ENCODE results near the gene APOLD1.
"Not testable (repeated sequence)": the region's sequence is repeated elsewhere in the genome, so short reads cannot be mapped to it uniquely, and the experiment has no call there.

The APOLD1 gene

DNA sequence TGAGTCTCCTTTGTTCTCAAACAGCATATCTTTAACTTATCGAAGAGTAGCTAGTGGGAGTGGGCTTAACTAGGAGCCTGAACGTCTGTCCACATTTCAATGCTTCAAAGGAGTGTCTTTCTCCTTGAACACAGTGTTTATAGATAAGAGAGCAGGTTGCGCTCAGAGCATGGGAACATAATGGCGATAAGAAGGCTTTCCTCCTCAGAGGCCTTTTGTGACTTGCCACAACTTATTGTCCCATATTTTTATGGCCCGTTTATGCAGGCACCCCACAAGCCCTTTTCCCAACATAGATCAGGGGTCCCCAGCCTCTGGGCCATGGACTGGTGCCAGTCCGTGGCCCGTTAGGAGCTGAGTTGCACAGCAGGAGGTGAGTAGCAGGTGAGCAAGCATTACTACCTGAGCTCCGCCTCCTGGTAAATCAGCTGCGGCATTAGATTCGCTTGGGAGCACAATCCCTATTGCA lies 25.1 kb downstream of the APOLD1 start:
- no peak for DNase-seq

DNA sequence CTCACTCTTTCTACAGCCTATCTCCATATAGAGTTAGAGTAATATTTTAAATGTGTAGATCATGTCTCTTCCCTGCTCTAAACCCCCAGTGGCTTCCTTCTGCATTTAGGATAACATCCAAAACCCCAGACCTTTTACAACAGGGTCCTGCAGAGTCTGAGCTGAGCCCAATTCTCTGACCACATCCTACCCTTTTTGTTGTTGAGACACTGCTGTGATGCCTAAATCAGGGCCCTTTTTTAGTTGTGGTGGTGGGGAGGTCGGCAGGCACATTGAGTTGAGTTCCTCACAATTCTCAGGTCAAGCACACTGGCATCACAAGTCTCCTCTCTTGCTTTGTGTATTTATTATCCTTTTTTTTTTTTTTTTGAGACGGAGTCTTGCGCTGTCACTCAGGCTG lies 25.9 kb downstream of the APOLD1 start:
- no peak for DNase-seq

DNA sequence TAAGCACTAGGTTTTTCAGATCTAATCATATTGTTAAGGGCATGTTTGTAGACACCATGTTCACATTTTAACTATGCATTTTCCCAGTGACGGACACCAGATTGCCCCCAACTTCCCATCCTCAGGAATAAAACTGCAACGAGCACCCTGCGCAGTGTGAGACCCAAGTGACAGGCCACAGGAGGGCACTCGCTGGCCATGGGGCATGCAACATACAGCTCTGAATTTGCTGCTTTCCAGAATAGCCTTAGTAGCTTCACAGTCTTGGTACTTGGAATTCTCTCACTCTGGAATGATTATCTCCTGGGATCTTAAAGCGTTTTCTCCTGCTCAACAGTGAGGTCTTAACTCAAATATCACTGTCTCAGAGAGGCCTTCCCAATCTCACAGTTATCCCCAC lies 26.7 kb downstream of the APOLD1 start:
- no peak for DNase-seq

DNA sequence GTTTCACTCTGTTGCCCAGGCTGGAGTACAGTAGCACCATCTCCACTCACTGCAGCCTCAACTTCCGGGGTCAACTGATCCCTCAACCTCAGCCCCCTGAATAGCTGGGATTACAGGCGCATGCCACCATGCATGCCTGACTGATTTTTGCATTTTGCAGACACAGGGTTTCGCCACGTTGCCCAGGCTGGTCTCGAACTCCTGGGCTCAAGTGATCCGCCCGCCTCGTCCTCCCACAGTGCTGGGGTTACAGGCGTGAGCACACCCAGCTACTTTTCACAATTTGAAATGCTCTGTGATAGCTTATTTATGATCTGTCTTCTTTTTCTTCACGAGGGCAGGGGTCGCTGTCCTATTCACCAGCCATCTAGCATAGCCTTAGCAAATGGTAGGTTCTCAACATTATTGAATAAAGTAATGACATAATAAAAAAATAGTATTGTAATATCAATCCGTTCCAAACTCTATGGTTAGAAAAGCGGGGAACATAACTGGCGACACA lies 27.2 kb downstream of the APOLD1 start:
- DNase-seq = no peak

DNA sequence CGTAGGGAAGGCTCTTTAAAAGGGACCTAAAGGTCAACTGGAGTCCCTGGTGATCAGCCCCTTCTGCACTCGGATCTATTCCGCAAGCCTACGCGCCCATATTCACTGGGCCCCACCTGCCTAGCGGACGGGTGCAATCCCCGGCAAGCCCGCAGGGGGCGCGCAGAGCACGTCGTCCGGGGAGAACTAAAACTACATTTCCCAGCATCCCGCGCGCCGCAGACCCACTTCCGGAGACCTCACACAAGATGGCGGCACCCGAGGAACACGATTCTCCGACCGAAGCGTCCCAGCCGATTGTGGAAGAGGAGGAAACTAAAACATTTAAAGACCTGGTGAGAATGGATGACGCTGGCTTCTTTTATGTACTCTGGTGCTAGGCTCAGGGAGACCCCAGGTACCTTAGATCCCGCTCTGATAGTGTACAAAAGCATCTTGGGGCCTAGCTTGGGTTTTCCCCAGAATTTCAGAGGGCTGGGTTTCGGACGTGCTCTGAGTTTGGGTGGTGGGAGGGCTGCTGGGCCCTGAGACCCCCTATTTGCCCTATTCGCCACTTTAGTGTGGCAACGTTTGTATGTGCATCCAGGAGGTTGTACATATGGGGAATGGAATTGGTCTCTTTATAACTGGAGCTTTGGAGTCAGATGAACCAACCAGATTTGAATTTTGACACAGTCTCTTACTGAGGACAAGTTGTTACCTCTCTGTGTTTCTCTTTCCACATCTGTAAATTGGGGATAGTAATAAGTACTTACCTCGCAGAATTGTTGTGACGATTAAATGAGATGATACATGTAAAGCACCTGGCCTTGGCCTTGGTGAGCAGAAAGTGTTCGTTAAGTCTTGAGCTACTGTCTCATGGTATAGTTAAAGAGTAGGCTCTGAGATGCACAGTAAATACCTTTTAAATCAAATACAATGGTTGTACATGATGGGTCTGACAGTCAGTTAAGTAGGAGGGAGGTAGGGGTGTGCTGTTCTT lies 28.0 kb downstream of the APOLD1 start, which contains the start of gene DDX47:
Gene DDX47, plus strand, starts transcription at position 227 of the 982 bp plus-strand sequence. Its CDS starts 22 bp downstream, at position 249.
- peak; percentile 98 for DNase-seq

DNA sequence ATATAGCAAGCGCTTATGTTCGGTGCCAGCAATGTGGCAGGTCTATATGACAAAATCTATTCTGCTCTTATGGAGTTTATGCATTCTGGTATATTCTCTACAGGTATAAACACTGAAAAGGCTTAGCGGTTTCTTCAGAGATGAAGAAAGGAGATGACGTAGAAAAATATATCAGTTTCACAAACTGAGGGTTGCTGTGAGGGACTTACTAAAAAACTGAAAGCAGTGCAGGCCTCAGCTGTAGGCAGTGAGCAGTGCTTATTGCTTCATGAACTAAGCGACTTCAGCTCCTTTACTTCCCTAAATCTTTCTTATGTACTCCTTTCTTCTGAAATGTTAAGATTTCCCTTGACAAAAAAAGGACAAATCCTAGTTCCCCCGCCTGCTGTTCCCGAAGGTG lies 32.2 kb downstream of the APOLD1 start:
- DNase-seq = no peak

DNA sequence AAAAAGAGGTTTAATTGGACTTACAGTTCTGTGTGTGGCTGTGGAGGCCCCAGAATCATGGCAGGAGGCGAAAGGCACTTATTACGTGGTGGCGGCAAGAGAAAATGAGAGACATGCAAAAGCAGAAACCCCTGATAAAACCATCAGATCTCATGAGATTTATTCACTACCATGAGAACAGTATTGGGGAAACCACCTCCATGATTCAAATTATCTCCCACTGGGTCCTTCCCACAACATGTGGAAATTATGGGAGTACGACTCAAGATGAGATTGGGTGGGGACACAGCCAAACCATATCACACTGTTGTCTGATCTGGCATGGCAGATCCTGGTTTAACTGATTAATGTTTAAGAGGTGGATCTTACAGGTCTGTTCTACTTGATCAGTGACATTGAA lies 33.2 kb downstream of the APOLD1 start:
- DNase-seq = no peak

DNA sequence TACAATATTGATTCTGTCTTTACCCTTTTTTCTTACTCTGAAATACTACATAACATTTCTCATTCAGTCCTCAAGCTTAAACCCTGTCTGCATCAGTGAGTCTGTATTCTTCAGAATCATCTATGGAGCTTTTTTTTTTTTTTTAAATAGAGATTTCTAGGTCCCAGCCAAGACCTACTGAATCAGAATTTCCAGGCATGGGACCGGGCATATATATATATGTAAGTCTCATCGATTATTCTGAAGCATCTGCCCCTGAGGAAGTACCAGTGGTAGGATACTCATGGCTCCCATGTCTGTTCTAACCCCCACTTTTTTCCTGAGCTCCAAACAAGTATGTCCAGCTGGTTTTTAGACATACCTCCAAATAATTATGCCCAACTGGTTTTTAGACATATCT lies 33.8 kb downstream of the APOLD1 start:
- no peak for DNase-seq

DNA sequence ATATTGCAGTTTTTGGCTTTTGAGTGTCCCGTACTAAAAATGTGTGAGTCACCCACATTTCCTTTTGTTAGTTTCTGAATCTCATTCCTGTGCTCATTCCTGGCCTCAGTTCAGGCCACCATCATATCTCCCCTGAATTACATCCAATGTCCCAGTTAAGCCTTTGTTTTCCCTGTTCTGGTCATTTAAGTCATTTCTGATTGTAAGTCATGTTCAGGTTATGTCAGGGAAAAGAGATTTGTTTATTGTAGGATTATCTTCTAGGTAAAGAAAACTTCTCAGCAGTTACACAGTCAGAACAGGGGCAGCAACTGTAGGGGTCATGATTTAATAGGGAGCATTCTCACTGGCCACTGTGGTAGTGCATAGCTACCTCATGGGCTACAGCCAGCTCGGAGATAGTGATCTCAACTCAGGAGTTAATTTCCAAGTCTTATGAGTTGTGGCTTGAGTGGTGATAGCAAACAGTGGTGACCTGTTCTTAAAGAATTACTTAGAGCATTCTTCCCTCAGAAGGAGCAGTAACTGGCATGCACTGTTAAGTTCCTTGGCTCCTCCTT lies 34.4 kb downstream of the APOLD1 start:
- DNase-seq = no peak

DNA sequence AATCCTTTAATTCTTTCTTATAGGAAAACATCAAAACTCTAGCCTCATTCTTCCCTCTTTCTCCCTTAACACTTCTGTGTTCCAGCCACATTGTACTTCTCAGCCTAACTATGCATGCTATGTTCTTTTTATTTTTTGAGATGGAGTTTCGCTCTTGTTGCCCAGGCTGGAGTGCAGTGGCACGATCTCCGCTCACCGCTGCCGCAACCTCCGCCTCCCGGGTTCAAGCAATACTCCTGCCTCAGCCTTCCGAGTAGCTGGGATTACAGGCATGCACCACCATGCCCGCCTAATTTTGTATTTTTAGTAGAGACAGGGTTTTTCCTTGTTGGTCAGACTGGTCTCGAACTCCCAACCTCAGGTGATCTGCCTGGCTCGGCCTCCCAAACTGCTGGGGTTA lies 34.9 kb downstream of the APOLD1 start:
- DNase-seq = not testable (repeated sequence)

DNA sequence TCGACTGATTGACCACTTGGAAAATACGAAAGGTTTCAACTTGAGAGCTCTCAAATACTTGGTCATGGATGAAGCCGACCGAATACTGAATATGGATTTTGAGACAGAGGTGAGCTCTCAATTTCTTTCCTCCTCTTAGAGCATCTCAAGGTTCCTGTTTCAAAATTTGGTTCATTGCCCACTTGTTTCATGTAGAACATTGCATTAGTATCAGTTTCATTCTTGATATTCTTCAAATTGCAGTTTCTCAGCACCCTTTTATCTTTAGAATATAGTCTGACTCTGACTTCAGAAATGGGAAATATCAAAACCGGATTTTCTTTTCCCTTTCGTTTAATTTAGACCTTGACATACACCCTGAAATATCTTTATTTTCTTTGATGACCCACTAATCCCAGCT lies 36.5 kb downstream of the APOLD1 start:
- no peak for DNase-seq

DNA sequence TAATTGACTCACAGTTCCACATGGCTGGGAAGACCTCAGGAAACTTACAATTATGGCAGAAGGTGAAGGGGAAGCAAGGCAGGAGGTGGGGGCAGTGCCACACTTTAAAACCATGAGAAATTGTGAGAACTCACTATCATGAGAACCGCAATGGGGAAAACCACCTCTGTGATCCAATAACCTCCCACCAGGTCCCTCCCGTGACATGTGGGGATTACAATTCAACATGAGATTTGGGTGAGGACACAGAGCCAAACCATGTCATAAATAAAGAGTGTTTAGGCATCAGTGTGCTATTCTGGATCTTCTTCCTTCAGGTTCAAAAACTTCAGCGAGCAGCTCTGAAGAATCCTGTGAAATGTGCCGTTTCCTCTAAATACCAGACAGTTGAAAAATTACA lies 37.4 kb downstream of the APOLD1 start:
- no peak for DNase-seq

DNA sequence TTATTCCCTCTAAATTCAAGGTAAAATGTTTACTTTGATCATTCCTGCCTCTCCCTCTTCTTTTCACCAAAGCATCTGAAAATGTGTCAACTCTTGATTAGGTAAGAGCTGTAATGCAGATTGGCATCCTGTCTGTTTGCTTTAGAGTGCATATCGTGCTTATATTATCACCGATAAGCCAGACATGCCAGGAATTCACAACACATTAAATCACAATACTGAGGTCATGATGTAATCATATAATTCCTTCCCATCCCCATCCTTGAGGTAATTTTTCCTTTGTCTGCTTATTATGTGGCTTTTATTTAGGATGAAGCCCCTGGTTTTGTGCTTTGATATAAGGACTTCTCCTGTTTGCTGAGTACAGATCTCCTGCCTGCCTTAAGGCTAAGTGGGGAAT lies 37.8 kb downstream of the APOLD1 start:
- DNase-seq = no peak

DNA sequence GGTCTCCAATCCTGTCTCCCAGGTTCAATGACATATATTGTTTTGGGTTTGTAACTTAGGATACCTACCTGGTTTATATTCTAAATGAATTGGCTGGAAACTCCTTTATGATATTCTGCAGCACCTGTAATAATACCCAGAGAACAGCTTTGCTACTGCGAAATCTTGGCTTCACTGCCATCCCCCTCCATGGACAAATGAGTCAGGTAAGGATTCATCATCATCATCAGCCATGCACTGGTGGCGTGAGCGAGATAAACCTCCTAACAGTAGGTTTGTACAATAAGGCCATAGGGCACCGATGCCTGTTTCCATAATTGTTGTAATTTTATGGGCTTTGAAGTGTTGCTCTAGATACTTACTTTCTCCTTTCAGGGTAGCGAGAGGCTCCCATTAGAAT lies 38.4 kb downstream of the APOLD1 start:
- no peak for DNase-seq

DNA sequence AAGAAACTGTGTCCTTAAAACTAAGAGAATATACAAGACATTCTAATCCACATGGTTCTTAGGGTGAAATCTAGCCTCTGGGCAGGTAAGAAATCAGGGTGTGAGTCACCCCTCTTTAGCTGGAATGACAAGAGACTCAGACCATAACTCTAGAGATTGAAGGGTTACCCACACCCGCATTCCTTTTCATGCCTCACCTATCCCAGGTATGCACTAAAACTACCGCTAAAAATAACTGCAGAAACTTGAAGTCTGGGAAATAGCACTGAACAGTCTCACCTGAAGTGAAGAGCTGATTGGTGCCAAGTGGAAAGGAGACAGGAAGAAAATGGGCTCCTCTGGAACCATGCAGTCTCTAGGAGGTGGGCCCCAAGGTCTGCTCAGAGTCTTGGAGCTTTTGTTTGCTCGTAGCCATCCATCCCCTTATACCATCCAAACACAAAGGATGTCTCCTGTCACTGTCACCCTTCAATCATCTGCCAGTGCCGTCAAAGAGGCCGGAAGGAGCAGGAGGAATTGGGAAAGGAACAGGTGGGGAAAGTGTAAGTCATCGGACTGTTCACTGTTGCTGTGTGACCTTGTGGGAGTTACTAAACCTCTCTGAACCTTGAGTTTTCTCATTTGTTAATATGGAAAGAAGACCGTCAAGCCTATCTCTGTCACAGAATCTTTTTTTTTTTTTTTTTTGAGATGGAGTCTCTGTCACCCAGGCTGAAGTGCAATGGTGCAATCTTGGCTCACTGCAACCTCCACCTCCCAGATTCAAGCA lies 50.1 kb downstream of the APOLD1 start:
- DNase-seq = no peak

DNA sequence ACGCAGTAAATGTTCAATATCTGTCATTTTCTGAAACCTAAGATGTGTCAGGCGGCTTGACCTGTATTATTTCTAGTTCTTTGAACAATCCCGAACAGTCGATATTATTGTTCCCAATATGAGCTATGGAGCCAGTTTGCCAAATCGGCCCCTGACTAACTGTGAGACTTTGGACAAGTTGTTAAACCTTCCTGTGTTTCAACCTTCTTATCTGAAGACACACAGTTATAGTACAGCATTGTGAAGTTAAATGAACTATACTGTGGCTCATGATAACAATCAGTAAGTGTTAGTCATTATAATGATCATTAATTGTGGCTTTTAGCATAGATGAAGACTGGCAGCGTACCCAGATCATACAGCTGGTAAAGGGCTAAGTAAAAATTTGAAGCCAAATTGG lies 51.1 kb downstream of the APOLD1 start:
- DNase-seq = no peak

DNA sequence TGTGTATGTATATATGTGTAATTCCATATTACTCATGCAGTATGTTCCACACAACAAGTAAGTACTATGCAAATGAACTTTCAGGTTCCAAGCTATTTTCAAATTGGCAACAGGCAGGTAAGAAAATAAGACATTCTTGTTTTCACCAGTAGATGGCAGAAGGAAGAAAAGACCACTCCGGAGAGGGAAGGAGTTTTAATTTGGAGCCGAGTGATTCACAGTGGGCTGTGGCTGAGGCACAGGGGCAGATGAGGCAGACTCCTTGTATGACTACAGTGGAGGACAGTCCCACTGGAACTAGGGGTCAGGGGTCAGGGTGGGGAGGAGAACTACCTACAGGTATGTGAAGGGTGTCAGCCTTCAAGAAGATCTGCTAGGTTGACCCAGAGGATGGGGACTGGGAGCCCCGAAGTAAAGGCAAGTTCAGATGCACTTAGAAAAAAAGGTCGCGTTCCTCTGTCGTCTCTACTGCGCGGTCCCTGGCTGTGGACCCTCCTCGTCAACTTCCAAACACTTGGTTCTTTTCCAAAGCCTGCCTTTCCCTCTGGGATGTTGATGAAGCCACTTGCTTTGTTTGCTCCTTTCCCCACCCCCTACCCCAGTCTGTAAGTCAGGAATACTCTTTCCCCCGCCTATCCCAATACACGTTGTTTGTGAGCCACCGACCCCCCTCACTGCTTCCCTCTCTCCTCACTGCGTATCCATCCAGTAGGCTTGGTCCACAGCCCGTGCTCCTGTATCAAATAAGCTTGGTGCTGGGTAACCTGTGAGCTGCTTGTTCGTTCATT lies 51.8 kb downstream of the APOLD1 start:
- DNase-seq = peak; percentile 62

DNA sequence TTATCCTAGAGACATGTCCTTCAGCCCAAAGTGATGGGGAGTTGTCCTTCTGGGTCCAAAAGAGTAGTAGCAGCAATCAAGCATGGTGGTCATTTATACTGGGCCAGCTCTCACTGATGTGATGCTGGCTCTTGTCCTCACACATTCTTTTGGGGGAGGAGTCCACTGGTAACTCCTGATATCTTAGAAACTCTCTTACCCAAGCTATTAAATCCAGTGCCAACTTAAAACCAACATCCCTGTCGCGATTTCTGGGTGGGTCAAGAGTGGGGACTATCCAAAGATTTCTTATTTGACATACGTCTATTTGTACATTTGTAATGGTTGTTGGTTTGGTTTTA lies 52.3 kb downstream of the APOLD1 start:
- DNase-seq = no peak

DNA sequence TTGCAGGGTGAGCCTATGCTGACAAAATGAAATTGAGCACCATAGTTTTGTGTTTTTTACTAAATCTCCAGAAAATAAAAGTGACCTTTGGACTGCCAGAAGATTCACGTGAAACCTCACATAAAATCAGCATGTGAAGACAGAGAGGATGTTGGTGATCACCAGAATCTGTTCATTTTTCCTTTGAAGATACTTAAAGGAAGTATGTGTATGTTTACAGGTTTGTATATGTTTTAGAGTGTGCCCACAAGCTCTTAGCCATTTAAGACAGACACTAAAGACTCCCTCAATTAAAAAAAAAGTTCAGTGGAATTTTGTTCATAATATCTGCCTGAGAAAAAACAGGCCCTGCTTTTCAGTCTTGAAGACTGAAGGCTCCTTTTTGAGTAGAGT lies 53.5 kb downstream of the APOLD1 start:
- no peak for DNase-seq

DNA sequence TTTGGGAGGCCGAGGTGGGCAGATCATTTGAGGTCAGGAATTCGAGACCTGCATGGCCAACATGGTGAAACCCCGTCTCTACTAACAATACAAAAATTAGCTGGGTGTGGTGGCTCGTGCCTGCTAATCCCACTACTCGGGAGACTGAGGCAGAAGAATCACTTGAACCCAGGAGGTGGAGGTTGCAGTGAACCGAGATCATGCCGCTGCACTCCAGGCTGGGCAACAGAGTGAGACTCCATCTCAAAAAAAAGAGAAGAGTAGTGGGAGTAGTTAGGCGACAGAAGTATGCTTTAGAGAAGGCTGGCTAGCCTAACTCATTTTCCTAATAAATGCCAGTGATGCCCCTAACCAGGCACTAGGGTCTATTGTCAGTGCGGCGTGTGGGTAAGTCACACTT lies 54.0 kb downstream of the APOLD1 start:
- DNase-seq = not testable (repeated sequence)

DNA sequence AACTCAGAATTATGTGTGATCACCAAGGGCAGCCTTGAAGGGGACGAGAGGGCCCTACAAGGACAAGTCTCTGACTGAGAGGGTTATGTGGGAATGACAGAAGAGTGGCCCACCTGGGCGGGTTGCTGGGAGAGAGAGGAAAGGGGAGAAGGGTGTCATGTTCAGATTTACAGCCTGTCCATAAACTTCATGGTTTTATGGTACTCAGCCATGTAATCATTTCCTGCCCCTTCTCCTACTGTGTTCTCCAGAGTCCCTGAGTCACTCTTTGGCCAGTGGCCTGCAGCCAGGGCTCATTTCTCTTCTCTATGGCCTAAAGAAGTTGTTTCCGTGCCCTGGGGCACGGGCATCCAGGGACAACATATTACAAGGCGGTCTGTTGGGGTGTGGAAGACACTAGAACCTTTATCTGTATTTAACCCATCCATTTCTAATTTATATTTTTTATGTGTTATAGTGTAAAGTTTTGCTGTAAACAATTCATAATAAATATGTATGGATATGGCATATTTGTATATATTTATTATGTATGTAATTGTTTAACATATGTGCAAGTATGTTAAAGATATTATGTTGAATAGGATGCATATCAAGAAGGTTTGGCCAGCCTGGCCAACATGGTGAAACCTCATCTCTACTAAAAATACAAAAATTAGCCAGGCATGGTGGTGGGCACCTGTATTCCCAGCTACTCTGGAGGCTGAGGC lies 54.6 kb downstream of the APOLD1 start:
- DNase-seq = no peak

DNA sequence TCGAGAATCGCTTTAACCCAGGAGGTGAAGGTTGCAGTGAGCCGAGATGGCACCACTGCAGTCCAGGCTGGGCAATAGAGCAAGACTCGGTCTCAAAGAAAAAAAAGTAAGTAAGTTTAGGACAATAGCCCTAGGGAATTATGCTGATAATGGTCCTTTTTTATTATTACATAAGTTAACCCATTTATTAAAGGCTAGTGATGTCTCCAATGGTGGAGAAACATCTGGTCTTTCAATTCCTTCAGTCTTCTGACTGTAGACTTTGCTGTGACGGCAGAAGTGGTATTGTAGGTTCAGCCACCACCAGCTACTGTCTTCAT lies 55.1 kb downstream of the APOLD1 start:
- DNase-seq = no peak

All from CD4-positive, alpha-beta T cell treated with Interleukin-6 for 4 hours (primary cell).